ENCODE results near the gene HPX. TPM values are rescaled to one million over a fixed set of nuclear protein-coding genes. Genes with fewer than 3 reads are reported as not detected.

HPX gene
- total RNA-seq, 1 donor from 2014 or later = 0.56 TPM

- peak overlapping the region; percentile 83 for H3K4me3 ChIP-seq
- H3K36me3 ChIP-seq = no peaks in the 10 kb centered on the region
- peaks cover 11% of the 10 kb centered on the region for H3K4me1 ChIP-seq
- no peaks in the 10 kb centered on the region for H3K27me3 ChIP-seq
- Mint-ChIP-seq H3K27ac (peak overlapping the region; percentile 59), H3K4me1 (peaks cover 29% of the 10 kb centered on the region), H3K9me3 (no peaks in the 10 kb centered on the region), H3K27me3 (ENCODE audit: insufficient read depth, low read depth) (no peaks in the 10 kb centered on the region), H3K36me3 (peaks cover 21% of the 10 kb centered on the region), H3K4me3 (peak overlapping the region; percentile 95)
- H3K27ac ChIP-seq = peak overlapping the region; percentile 87
- no peak for DNase-seq (ENCODE audit: low spot score)
- peaks cover 43% of the 10 kb centered on the region for H3K79me2 ChIP-seq (ENCODE audit: low read depth)
- no peak overlapping the region for H2AFZ ChIP-seq (replicated peaks)
- H3K9me3 ChIP-seq (ENCODE audit: low read depth) = no peaks in the 10 kb centered on the region
- TF ChIP-seq EZH2 (IDR thresholded peaks at IDR 0.05) (no peak), EZH2phosphoT487 (IDR thresholded peaks at IDR 0.05) (no peak)
- H3K9ac ChIP-seq = peak overlapping the region; percentile 91
- no peaks in the 10 kb centered on the region for H3F3A ChIP-seq (ENCODE audit: low read depth)
- peaks cover 13% of the 10 kb centered on the region for H4K20me1 ChIP-seq (ENCODE audit: low read depth)
- peak overlapping the region; percentile 91 for H3K4me2 ChIP-seq
These were observed 41.1 kb upstream of the HPX start for GRCh38 chr11:6481924-6482275.

- Histone ChIP-seq H3F3A (ENCODE audit: low read depth) (peaks cover under 1% of the 10 kb centered on the region), H3K79me2 (ENCODE audit: low read depth) (peaks cover 43% of the 10 kb centered on the region), H4K20me1 (ENCODE audit: low read depth) (peaks cover 13% of the 10 kb centered on the region), H3K27ac (peak within 1 kb of the TSS; percentile 87), H3K4me1 (peaks cover 11% of the 10 kb centered on the region), H3K4me3 (peak within 1 kb of the TSS; percentile 83), H3K27me3 (no peaks in the 10 kb centered on the region), H3K9me3 (ENCODE audit: low read depth) (no peaks in the 10 kb centered on the region), H2AFZ (replicated peaks) (peak within 1 kb of the TSS; percentile 57), H3K4me2 (peak within 1 kb of the TSS; percentile 91), H3K9ac (peak within 1 kb of the TSS; percentile 93), H3K36me3 (no peaks in the 10 kb centered on the region)
- TF ChIP-seq EZH2phosphoT487 (IDR thresholded peaks at IDR 0.05) = no peak
- TF ChIP-seq, protein P1, sequence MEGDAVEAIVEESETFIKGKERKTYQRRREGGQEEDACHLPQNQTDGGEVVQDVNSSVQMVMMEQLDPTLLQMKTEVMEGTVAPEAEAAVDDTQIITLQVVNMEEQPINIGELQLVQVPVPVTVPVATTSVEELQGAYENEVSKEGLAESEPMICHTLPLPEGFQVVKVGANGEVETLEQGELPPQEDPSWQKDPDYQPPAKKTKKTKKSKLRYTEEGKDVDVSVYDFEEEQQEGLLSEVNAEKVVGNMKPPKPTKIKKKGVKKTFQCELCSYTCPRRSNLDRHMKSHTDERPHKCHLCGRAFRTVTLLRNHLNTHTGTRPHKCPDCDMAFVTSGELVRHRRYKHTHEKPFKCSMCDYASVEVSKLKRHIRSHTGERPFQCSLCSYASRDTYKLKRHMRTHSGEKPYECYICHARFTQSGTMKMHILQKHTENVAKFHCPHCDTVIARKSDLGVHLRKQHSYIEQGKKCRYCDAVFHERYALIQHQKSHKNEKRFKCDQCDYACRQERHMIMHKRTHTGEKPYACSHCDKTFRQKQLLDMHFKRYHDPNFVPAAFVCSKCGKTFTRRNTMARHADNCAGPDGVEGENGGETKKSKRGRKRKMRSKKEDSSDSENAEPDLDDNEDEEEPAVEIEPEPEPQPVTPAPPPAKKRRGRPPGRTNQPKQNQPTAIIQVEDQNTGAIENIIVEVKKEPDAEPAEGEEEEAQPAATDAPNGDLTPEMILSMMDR (IDR thresholded peaks at IDR 0.05) = no peak
- no peak for TF ChIP-seq EZH2 (IDR thresholded peaks at IDR 0.05)
- peak within 1 kb of the TSS; percentile 59 for H3K27ac Mint-ChIP-seq
- H3K4me1 Mint-ChIP-seq = peaks cover 29% of the 10 kb centered on the region
- no peaks in the 10 kb centered on the region for H3K9me3 Mint-ChIP-seq
- H3K4me3 Mint-ChIP-seq = peak within 1 kb of the TSS; percentile 95
- H3K36me3 Mint-ChIP-seq = peaks cover 22% of the 10 kb centered on the region
- DNase-seq (ENCODE audit: low spot score) = peak; percentile 98
- peaks cover 2% of the 10 kb centered on the region for H3K27me3 Mint-ChIP-seq (ENCODE audit: insufficient read depth, low read depth)
These were observed 40.5 kb upstream of the HPX start, which contains the start of the genes ARFIP2 and TIMM10B for GRCh38 chr11:6481012-6481923. TSS of gene ARFIP2 (minus strand) at chr11:6481331. CDS start at chr11:6480421, 910 bp downstream. TSS of gene TIMM10B (plus strand) at chr11:6481501. CDS start at chr11:6481517, 16 bp downstream.

DNA sequence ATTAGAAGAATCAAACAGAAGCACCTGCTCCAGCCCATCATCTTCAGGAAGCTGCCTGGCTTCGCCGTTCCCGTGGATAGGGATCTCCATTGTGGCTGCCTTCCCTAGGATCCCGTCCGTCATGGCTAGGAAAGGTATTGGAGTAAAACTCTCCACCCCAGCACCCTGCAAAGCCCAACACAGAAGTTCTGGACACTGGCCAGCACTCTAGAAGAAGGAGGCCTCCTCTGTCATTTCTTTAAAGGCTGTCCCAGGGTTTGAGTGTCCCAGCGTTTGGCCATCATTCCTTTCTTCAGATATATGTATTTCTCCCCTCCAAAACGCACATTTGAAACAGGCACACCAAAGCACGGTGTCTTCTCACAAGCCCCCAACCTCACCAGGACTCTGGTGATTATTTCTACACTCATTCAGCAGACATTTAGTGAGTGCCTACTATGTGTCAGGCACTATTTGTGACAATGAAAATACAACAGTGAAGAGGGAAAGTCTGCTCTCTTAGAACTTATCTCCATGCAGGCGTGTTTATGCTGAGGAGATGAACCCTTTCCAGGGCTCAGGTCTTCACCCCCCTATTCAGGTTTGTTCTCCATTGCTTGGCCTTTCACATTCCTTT lies 39.6 kb upstream of the HPX start:
- Histone ChIP-seq H3K4me1 (peaks cover 11% of the 10 kb centered on the region), H3K4me3 (peak overlapping the region; percentile 83), H3K27ac (no peak overlapping the region), H3K4me2 (peak overlapping the region; percentile 91), H3K9ac (peak overlapping the region; percentile 93), H3K27me3 (no peaks in the 10 kb centered on the region), H3K9me3 (ENCODE audit: low read depth) (no peaks in the 10 kb centered on the region), H3F3A (ENCODE audit: low read depth) (peaks cover 9% of the 10 kb centered on the region), H4K20me1 (ENCODE audit: low read depth) (peaks cover 13% of the 10 kb centered on the region), H2AFZ (replicated peaks) (no peak overlapping the region), H3K79me2 (ENCODE audit: low read depth) (peaks cover 43% of the 10 kb centered on the region), H3K36me3 (no peaks in the 10 kb centered on the region)
- no peak for DNase-seq (ENCODE audit: low spot score)
- Mint-ChIP-seq H3K4me1 (peaks cover 32% of the 10 kb centered on the region), H3K9me3 (no peaks in the 10 kb centered on the region), H3K27me3 (ENCODE audit: insufficient read depth, low read depth) (peaks cover 2% of the 10 kb centered on the region), H3K36me3 (peaks cover 22% of the 10 kb centered on the region), H3K27ac (peak overlapping the region; percentile 35), H3K4me3 (peak overlapping the region; percentile 95)
- TF ChIP-seq, protein P1 (IDR thresholded peaks at IDR 0.05) = no peak
- TF ChIP-seq EZH2 (IDR thresholded peaks at IDR 0.05) (no peak), EZH2phosphoT487 (IDR thresholded peaks at IDR 0.05) (no peak)

All from neural progenitor cell (in vitro differentiated cells).